Astrocyte (in vitro differentiated cells and primary cell): ENCODE data around the gene TPP1.

Experiments used
- EZH2 ChIP-seq: IDR thresholded peaks from 2 replicates; pipeline ENCODE4 v1.6.1; 2012; ENCODE audit warnings: mild to moderate bottlenecking, low read length, inconsistent platforms; ENCODE audit not compliant: insufficient read depth
- TF ChIP-seq, protein P1 (sequence below): IDR thresholded peaks from 2 replicates; pipeline ENCODE4 v1.5.1; 2011; ENCODE audit warnings: low read depth, mild to moderate bottlenecking, inconsistent platforms, low read length, moderate library complexity; ENCODE audit not compliant: insufficient read depth

DNA sequence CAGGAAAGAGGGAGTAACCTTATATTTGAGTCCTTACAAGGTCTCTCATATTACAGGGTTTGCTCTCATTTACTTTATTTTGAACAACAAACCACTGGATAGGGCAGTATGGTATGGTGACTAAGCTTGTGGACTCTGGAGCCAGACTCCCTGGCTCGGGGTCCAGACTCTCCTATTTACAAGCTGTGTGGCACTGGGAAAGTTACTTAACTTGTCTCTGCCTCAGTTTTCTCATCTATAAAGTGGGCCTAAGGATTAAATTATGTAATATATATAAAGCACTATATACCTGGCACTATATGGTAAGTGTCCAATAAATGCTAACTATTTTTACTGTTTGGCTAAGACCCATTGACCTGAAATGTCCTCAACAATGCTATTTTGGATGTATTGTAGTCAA lies 38.1 kb upstream of the TPP1 start:
- TF ChIP-seq, protein P1, sequence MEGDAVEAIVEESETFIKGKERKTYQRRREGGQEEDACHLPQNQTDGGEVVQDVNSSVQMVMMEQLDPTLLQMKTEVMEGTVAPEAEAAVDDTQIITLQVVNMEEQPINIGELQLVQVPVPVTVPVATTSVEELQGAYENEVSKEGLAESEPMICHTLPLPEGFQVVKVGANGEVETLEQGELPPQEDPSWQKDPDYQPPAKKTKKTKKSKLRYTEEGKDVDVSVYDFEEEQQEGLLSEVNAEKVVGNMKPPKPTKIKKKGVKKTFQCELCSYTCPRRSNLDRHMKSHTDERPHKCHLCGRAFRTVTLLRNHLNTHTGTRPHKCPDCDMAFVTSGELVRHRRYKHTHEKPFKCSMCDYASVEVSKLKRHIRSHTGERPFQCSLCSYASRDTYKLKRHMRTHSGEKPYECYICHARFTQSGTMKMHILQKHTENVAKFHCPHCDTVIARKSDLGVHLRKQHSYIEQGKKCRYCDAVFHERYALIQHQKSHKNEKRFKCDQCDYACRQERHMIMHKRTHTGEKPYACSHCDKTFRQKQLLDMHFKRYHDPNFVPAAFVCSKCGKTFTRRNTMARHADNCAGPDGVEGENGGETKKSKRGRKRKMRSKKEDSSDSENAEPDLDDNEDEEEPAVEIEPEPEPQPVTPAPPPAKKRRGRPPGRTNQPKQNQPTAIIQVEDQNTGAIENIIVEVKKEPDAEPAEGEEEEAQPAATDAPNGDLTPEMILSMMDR, result no peak
- no peak for TF ChIP-seq EZH2
